GM12878 (cell line): ENCODE results near the gene RAB26. TPM values are rescaled to one million over a fixed set of nuclear protein-coding genes. Genes with fewer than 3 reads are reported as not detected.

Source experiments
- ATAC-seq: fragments of 200-7000 bp; cut with Tn5 transposase; 3 replicates; pipeline ENCODE4 v1.9.1; 2020; ENCODE audit warnings: mild to moderate bottlenecking, moderate library complexity
- BruUV-seq: library from RNA; stranded (reverse); fragments of 400-500 nt; replicated peaks from 2 replicates; lab custom pipeline; 2021; lab: Mats Ljungman, UMichigan
- CTCF ChIA-PET: fragments of 300-600 bp; sonication (Branson Sonifier 250); formaldehyde crosslinking; extraction: SDS; loops from one replicate; lab custom pipeline; 2021; ENCODE audit warnings: inconsistent platforms; lab: Yijun Ruan, JAX
- POLR2A ChIA-PET: fragments of 350-600 bp; formaldehyde crosslinking; extraction: SDS; loops from one replicate; lab custom pipeline; 2021; ENCODE audit warnings: inconsistent platforms; lab: Charles Lee
- RAD21 ChIA-PET: fragments of 300-600 bp; sonication (Branson Sonifier 250); formaldehyde crosslinking; loops from one replicate; lab custom pipeline; 2023; ENCODE audit warnings: antibody characterized with exemption; ENCODE audit not compliant: unreplicated experiment; lab: Charles Lee
- SMC1A ChIA-PET: fragments of 300-600 bp; sonication (Branson Sonifier 250); formaldehyde crosslinking; loops from one replicate; lab custom pipeline; 2023; ENCODE audit not compliant: unreplicated experiment, uncharacterized antibody; lab: Charles Lee
- DNase-seq: peaks from one replicate; pipeline ENCODE4 v3.0.0-alpha.2; 2011; ENCODE audit warnings: low read depth, low spot score
- FAIRE-seq: peaks from 3 replicates; lab custom pipeline; 2011; peaks lifted over from hg19 to GRCh38; lab: Jason Lieb, UNC
- H2AFZ ChIP-seq: 2 replicates; pipeline ENCODE4 v1.6.0; 2011; ENCODE audit warnings: low read depth, low read length, control low read depth; ENCODE audit not compliant: control insufficient read depth
- H3K27ac ChIP-seq: 2 replicates; pipeline ENCODE4 v1.5.1; 2011; ENCODE audit warnings: control low read depth; ENCODE audit not compliant: control insufficient read depth, insufficient read depth
- H3K27me3 ChIP-seq, 2 experiments: replicated peaks in 1 of 2; 2 replicates each; pipeline versions ENCODE4 v1.6.0 to v1.6.1; 2011; ENCODE audit warnings: low read length in 1 of 2; ENCODE audit not compliant: control insufficient read depth in 2 of 2, insufficient read depth in 2 of 2
- H3K36me3 ChIP-seq, 2 experiments: 2 replicates each; pipeline ENCODE4 v1.5.1; 2011; ENCODE audit warnings: low read length in 1 of 2; ENCODE audit not compliant: control insufficient read depth in 2 of 2, insufficient read depth in 2 of 2
- H3K4me1 ChIP-seq: 2 replicates; pipeline ENCODE4 v1.6.1; 2011; ENCODE audit warnings: mild to moderate bottlenecking, low read length, moderate library complexity, mixed read lengths; ENCODE audit not compliant: control insufficient read depth, insufficient read depth
- H3K4me2 ChIP-seq: 2 replicates; pipeline ENCODE4 v1.6.0; 2011; ENCODE audit warnings: control low read depth; ENCODE audit not compliant: control insufficient read depth, insufficient read depth
- H3K4me3 ChIP-seq: fragments of 200-600 bp; sonication (generic); 2 replicates; pipeline ENCODE4 v1.5.1; 2016
- H3K79me2 ChIP-seq: 2 replicates; pipeline ENCODE4 v1.6.0; 2011; ENCODE audit warnings: low read length; ENCODE audit not compliant: control insufficient read depth, insufficient read depth
- H3K9ac ChIP-seq: 2 replicates; pipeline ENCODE4 v1.8.0; 2011; ENCODE audit warnings: low read length, control low read depth, mixed read lengths; ENCODE audit not compliant: control insufficient read depth, insufficient read depth
- H3K9me3 ChIP-seq: replicated peaks from 3 replicates; pipeline ENCODE4 v1.5.1; 2011; ENCODE audit warnings: mild to moderate bottlenecking, low read length; ENCODE audit not compliant: control insufficient read depth, insufficient read depth
- H4K20me1 ChIP-seq: 2 replicates; pipeline ENCODE4 v1.6.0; 2011; ENCODE audit not compliant: control insufficient read depth, insufficient read depth
- ESRRA ChIP-seq: IDR thresholded peaks from 2 replicates; pipeline ENCODE4 v1.6.1; 2012; ENCODE audit warnings: mild to moderate bottlenecking, low read length, improper control_type of control experiment
- PRDM15 ChIP-seq: fragments of 450-650 bp; formaldehyde crosslinking; IDR thresholded peaks from 2 replicates; pipeline ENCODE4 v1.4.0; 2020; ENCODE audit warnings: mild to moderate bottlenecking, moderate library complexity
- TCF7 ChIP-seq: IDR thresholded peaks from 2 replicates; pipeline ENCODE4 v1.6.1; 2014; ENCODE audit warnings: antibody characterized with exemption, borderline replicate concordance
- ZNF207 ChIP-seq: fragments of 450-650 bp; IDR thresholded peaks from 2 replicates; pipeline ENCODE4 v1.6.1; 2014; ENCODE audit warnings: antibody characterized with exemption, mild to moderate bottlenecking, borderline replicate concordance
- ZSCAN29 ChIP-seq: fragments of 450-650 bp; IDR thresholded peaks from 2 replicates; pipeline ENCODE4 v1.6.1; 2017; ENCODE audit warnings: mild to moderate bottlenecking, moderate library complexity
- WGBS: methylation state at CpG from one replicate; pipeline ENCODE4 v1.1.6; 2016; ENCODE audit warnings: low lambda C conversion rate; ENCODE audit not compliant: insufficient replicate concordance, insufficient coverage; ENCODE audit errors: missing lambda C conversion rate; 5-methylcytosine and 5-hydroxymethylcytosine counted together
- in situ Hi-C: fragments of 300-500 bp; cut with MboI; formaldehyde crosslinking; loops from 9 replicates; pipeline ENCODE4 v1.14.3; 2018; ENCODE audit warnings: mixed read lengths
- intact Hi-C: fragments of 100-400 bp; cut with micrococcal nuclease; formaldehyde crosslinking; loops from one replicate; pipeline ENCODE4 v1.14.2; 2022; ENCODE audit not compliant: unreplicated experiment
- polyA plus RNA-seq, 11 experiments: library from polyadenylated mRNA; depleted of rRNA in 4 of 11; unstranded in 6 of 11; stranded (reverse) in 5 of 11; fragments of >200 nt; fragmentation: Nextera tagmentation in 4 of 11; fragmentation: Illumina TruSeq in 1 of 11; extraction: Ambion mirVana in 4 of 11; extraction: Trizol in 1 of 11; gene quantifications; 1 replicate in 1 of 11; 2 replicates in 10 of 11; pipeline versions ENCODE4 v1.2.1 to v1.2.3, GENCODE V29; 2011 to 2016; ENCODE audit warnings: inconsistent platforms in 2 of 11, missing spikeins in 2 of 11, low read depth in 1 of 11
- total RNA-seq, 4 experiments: library from RNA; depleted of rRNA in 3 of 4; stranded (reverse); fragments of >200 nt in 3 of 4; fragmentation: Illumina TruSeq in 1 of 4; extraction: Trizol in 1 of 4; gene quantifications; 2 replicates each; pipeline versions ENCODE4 v1.2.1 to v1.2.3, GENCODE V29; 2013 to 2021

RAB26 gene
- total and polyA plus RNA-seq, 10 of the 15 experiments (the other 5 are each of a cell fraction or from before 2014, with no cell fraction given), result 0.13 to 4.5 (median 0.33) TPM; not detected in 1

DNA sequence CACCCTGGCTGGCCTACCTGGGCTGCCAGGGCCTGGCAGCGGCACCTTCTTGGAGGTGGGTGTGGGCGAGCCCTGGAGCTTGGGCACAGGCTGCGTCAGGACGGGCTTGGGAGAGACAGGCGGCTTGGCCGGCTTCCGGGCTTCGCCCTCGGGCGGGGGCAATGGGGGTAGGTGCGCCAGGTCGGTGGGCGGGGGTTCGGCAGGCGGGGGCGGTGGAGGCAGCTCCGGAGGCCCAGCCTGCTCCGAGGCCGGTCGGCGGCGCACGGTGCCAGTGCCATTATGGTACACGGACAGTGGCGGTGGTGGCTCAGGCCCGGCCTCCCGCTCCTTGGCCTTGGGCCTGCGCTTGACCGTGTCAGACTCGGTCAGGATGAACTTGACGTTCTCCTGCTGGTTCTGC lies 31.2 kb downstream of the RAB26 start:
- H3K4me1 ChIP-seq, result no peaks in the 10 kb centered on the region
- ATAC-seq (no peak), FAIRE-seq (no peak), DNase-seq (no peak)
- H3K36me3 ChIP-seq, result peaks cover 3 to 4% of the 10 kb centered on the region in 2 experiments; a peak in 3 of 4 replicates
- no peaks in the 10 kb centered on the region for H3K9me3 ChIP-seq
- H3K27me3 ChIP-seq, result no peaks in the 10 kb centered on the region; a peak in 1 of 4 replicates
- POLR2A ChIA-PET, result no interaction called here
- no peak overlapping the region for H2AFZ ChIP-seq
- H3K79me2 ChIP-seq, result no peaks in the 10 kb centered on the region
- H4K20me1 ChIP-seq, result no peaks in the 10 kb centered on the region
- intact Hi-C loops, result no loop called here
- TF ChIP-seq ESRRA (no peak), TCF7 (no peak), ZNF207 (no peak), ZSCAN29 (no peak), PRDM15 (CRISPR knock-in tag) (no peak)
- CTCF ChIA-PET, result no interaction called here
- in situ Hi-C loops, result no loop called here
- 98% methylated on average over 15 of the region's 31 CpGs for WGBS
- H3K9ac ChIP-seq, result no peak overlapping the region
- BruUV-seq, result no TSS peak
- RAD21 ChIA-PET, result no interaction called here
- H3K4me3 ChIP-seq, result no peak overlapping the region
- H3K27ac ChIP-seq, result no peak overlapping the region
- SMC1A ChIA-PET, result no interaction called here
- no peak overlapping the region for H3K4me2 ChIP-seq
